ENCODE measurements around the gene NMRK2. TPM values are rescaled to one million over a fixed set of nuclear protein-coding genes. Genes with fewer than 3 reads are reported as not detected.
A peak's percentile ranks its signal among the peaks of the same experiment; 100 is the strongest.

NMRK2 gene
- total RNA-seq, 1 donor from 2014 or later = 0.73 TPM

GRCh38 chr19:3977242-3978143 lies 44.6 kb downstream of the NMRK2 start:
- H3K4me3 Mint-ChIP-seq (ENCODE audit: unreplicated experiment) = no peak overlapping the region
- peak overlapping the region; percentile 17 for H3K4me2 ChIP-seq (ENCODE audit: low read length)
- H3K27me3 Mint-ChIP-seq (ENCODE audit: low read depth, unreplicated experiment) = no peaks in the 10 kb centered on the region
- peaks cover 16% of the 10 kb centered on the region for H3K36me3 Mint-ChIP-seq (ENCODE audit: low read depth, unreplicated experiment)
- peak overlapping the region; percentile 32 for H3K9ac ChIP-seq (ENCODE audit: low read length)
- H3K4me1 Mint-ChIP-seq (ENCODE audit: low read depth, unreplicated experiment) = peaks cover 36% of the 10 kb centered on the region
- peak overlapping the region; percentile 10 for H3K27ac ChIP-seq (ENCODE audit: low read depth, low read length)
- DNase-seq (ENCODE audit: low read depth) = no peak
- no peaks in the 10 kb centered on the region for H3K9me3 ChIP-seq (ENCODE audit: insufficient read depth, low read depth, low read length)
- peaks cover 75% of the 10 kb centered on the region for H3K79me2 ChIP-seq (ENCODE audit: insufficient read depth, low read length)
- H3K36me3 ChIP-seq (ENCODE audit: insufficient read depth, low read length) = peaks cover 67% of the 10 kb centered on the region
- H2AFZ ChIP-seq (ENCODE audit: low read depth, low read length) = no peak overlapping the region
- H3K27me3 ChIP-seq (ENCODE audit: insufficient read depth, low read length) = no peaks in the 10 kb centered on the region
- no peak overlapping the region for H3K4me3 ChIP-seq (ENCODE audit: insufficient read depth, low read depth, low read length)
- no peaks in the 10 kb centered on the region for H3K9me3 Mint-ChIP-seq (ENCODE audit: unreplicated experiment)
- no peak for FAIRE-seq
- H3K27ac Mint-ChIP-seq (ENCODE audit: unreplicated experiment) = peak overlapping the region; percentile 62
- H4K20me1 ChIP-seq (ENCODE audit: insufficient read depth, low read length) = peaks cover 80% of the 10 kb centered on the region
- TF ChIP-seq EZH2 (IDR thresholded peaks at IDR 0.05; ENCODE audit: insufficient read depth, low read length) (no peak), CTCF (IDR thresholded peaks at IDR 0.05; ENCODE audit: insufficient read depth, low read depth, low read length) (no peak)
- H3K4me1 ChIP-seq (ENCODE audit: insufficient read depth, low read length) = peaks cover 27% of the 10 kb centered on the region

GRCh38 chr19:3978145-3978544 lies 45.3 kb downstream of the NMRK2 start:
- Histone ChIP-seq H3K4me1 (ENCODE audit: insufficient read depth, low read length) (peaks cover 32% of the 10 kb centered on the region), H3K27ac (ENCODE audit: low read depth, low read length) (no peak overlapping the region), H2AFZ (ENCODE audit: low read depth, low read length) (no peak overlapping the region), H4K20me1 (ENCODE audit: insufficient read depth, low read length) (peaks cover 82% of the 10 kb centered on the region), H3K4me3 (ENCODE audit: insufficient read depth, low read depth, low read length) (no peak overlapping the region), H3K9me3 (ENCODE audit: insufficient read depth, low read depth, low read length) (no peaks in the 10 kb centered on the region), H3K4me2 (ENCODE audit: low read length) (no peak overlapping the region), H3K36me3 (ENCODE audit: insufficient read depth, low read length) (peaks cover 73% of the 10 kb centered on the region), H3K79me2 (ENCODE audit: insufficient read depth, low read length) (peaks cover 81% of the 10 kb centered on the region), H3K27me3 (ENCODE audit: insufficient read depth, low read length) (no peaks in the 10 kb centered on the region), H3K9ac (ENCODE audit: low read length) (no peak overlapping the region)
- TF ChIP-seq EZH2 (IDR thresholded peaks at IDR 0.05; ENCODE audit: insufficient read depth, low read length) (no peak), CTCF (IDR thresholded peaks at IDR 0.05; ENCODE audit: insufficient read depth, low read depth, low read length) (no peak)
- no peaks in the 10 kb centered on the region for H3K27me3 Mint-ChIP-seq (ENCODE audit: low read depth, unreplicated experiment)
- H3K27ac Mint-ChIP-seq (ENCODE audit: unreplicated experiment) = peak overlapping the region; percentile 77
- DNase-seq (ENCODE audit: low read depth) (no peak), FAIRE-seq (no peak)
- peaks cover 19% of the 10 kb centered on the region for H3K36me3 Mint-ChIP-seq (ENCODE audit: low read depth, unreplicated experiment)
- peaks cover 43% of the 10 kb centered on the region for H3K4me1 Mint-ChIP-seq (ENCODE audit: low read depth, unreplicated experiment)
- H3K4me3 Mint-ChIP-seq (ENCODE audit: unreplicated experiment) = no peak overlapping the region
- H3K9me3 Mint-ChIP-seq (ENCODE audit: unreplicated experiment) = no peaks in the 10 kb centered on the region

- Histone ChIP-seq H2AFZ (ENCODE audit: low read depth, low read length) (no peak overlapping the region), H3K4me3 (ENCODE audit: insufficient read depth, low read depth, low read length) (no peak overlapping the region), H3K4me2 (ENCODE audit: low read length) (no peak overlapping the region), H3K36me3 (ENCODE audit: insufficient read depth, low read length) (peaks cover 82% of the 10 kb centered on the region), H3K4me1 (ENCODE audit: insufficient read depth, low read length) (peaks cover 43% of the 10 kb centered on the region), H3K27me3 (ENCODE audit: insufficient read depth, low read length) (no peaks in the 10 kb centered on the region), H4K20me1 (ENCODE audit: insufficient read depth, low read length) (peaks cover 94% of the 10 kb centered on the region), H3K9me3 (ENCODE audit: insufficient read depth, low read depth, low read length) (no peaks in the 10 kb centered on the region), H3K27ac (ENCODE audit: low read depth, low read length) (no peak overlapping the region), H3K9ac (ENCODE audit: low read length) (no peak overlapping the region), H3K79me2 (ENCODE audit: insufficient read depth, low read length) (peaks cover 92% of the 10 kb centered on the region)
- Mint-ChIP-seq H3K27me3 (ENCODE audit: low read depth, unreplicated experiment) (no peaks in the 10 kb centered on the region), H3K36me3 (ENCODE audit: low read depth, unreplicated experiment) (peaks cover 30% of the 10 kb centered on the region), H3K4me1 (ENCODE audit: low read depth, unreplicated experiment) (peaks cover 48% of the 10 kb centered on the region), H3K27ac (ENCODE audit: unreplicated experiment) (peak overlapping the region; percentile 77), H3K4me3 (ENCODE audit: unreplicated experiment) (peak overlapping the region; percentile 46), H3K9me3 (ENCODE audit: unreplicated experiment) (no peaks in the 10 kb centered on the region)
- FAIRE-seq = no peak
- TF ChIP-seq CTCF (IDR thresholded peaks at IDR 0.05; ENCODE audit: insufficient read depth, low read depth, low read length) = no peak
- no peak for TF ChIP-seq EZH2 (IDR thresholded peaks at IDR 0.05; ENCODE audit: insufficient read depth, low read length)
- no peak for DNase-seq (ENCODE audit: low read depth)
Measured at GRCh38 chr19:3979289-3979673, 46.4 kb downstream of the NMRK2 start.

All from astrocyte (in vitro differentiated cells and primary cell).